Upper lobe of left lung (tissue), 4 donors: ENCODE results near the gene FAM174A.

ENCODE experiments used
- POLR2A ChIP-seq, 4 donors: fragments of 450-650 bp; IDR thresholded peaks; one replicate each; pipeline ENCODE4 v1.5.1; 2016 to 2017; ENCODE audit warnings: antibody characterized with exemption in 4 of 4, mild to moderate bottlenecking in 2 of 4
- POLR2AphosphoS5 ChIP-seq, 2 donors: sonication (generic); formaldehyde crosslinking; IDR thresholded peaks; one replicate each; pipeline ENCODE4 v1.5.1; 2017; ENCODE audit warnings: antibody characterized with exemption in 2 of 2
- TF ChIP-seq, protein P1 (sequence below), 6 experiments: fragments of 450-650 bp in 4 of 6; fragments of 200-600 bp in 2 of 6; sonication (generic) in 2 of 6; IDR thresholded peaks; one replicate each; pipeline ENCODE4 v1.5.1; 2016 to 2019; ENCODE audit warnings: antibody characterized with exemption in 6 of 6

DNA sequence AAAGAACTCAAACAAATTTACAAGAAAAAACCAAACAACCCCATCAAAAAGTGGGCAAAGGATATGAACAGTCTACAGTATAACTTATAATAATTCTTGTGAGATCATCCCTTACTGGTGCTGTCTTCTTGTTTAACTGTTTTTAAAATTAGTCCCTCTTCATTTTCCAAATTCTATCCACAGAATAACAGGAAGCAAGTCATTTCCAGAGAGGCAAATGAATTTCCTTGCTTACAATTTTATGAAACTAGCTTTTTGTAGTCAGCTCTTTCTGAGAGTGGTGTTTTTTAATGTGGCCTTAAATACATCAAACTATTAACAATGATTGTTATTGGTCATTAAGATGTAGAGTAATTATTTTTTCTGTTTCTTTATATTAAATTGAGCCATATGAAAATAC is 40.6 kb downstream of the FAM174A start:
- TF ChIP-seq, protein P1, sequence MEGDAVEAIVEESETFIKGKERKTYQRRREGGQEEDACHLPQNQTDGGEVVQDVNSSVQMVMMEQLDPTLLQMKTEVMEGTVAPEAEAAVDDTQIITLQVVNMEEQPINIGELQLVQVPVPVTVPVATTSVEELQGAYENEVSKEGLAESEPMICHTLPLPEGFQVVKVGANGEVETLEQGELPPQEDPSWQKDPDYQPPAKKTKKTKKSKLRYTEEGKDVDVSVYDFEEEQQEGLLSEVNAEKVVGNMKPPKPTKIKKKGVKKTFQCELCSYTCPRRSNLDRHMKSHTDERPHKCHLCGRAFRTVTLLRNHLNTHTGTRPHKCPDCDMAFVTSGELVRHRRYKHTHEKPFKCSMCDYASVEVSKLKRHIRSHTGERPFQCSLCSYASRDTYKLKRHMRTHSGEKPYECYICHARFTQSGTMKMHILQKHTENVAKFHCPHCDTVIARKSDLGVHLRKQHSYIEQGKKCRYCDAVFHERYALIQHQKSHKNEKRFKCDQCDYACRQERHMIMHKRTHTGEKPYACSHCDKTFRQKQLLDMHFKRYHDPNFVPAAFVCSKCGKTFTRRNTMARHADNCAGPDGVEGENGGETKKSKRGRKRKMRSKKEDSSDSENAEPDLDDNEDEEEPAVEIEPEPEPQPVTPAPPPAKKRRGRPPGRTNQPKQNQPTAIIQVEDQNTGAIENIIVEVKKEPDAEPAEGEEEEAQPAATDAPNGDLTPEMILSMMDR (IDR thresholded peaks at IDR 0.05): no peak
- TF ChIP-seq POLR2AphosphoS5 (IDR thresholded peaks at IDR 0.05) (no peak), POLR2A (IDR thresholded peaks at IDR 0.05) (no peak)
